Measurements from ENCODE around the gene SP8.

DNA sequence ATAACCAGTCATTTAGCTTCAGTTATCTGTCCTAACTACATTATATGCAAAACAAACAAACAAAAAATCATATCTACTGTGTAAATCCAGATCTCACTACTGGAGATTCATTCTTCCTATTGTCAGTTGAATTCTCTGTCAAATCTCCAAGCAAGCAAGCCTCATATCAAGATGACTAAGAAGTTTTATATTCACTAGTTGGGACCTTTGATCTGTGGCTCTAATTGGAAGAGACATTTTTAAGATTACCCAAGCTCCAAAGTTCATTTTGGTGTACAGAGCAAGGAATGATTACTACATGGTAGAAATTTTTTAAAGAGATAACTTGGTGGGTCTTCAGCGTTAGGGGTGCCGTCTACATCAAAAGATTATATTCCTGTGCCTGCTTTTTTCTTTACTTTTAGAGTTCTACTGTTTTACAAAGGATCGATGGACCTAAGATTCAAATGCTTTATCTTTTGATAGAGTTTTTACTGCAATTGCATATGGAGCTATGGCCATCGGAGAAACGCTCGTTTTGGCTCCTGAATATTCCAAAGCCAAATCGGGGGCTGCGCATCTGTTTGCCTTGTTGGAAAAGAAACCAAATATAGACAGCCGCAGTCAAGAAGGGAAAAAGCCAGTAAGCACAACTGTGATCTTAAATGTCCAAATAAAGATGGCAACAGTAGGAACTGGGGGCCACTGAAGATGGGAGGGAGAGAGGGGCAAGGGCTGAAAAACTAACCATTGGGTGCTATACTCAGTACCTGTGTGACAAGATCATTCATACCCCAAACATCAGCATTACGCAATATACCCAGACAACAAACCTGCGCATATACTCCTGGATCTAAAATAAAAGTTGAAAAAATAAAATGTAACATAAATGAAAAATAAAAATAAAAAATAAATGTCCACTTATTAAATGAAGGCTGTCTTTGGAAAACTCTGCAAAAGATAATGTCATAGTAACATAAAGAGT, 47.9 kb downstream of the SP8 start:
- TF ChIP-seq GATA3 (IDR thresholded peaks at IDR 0.05; ENCODE audit: low read depth, low read length): no peak
- no peak for TF ChIP-seq GATA2 (IDR thresholded peaks at IDR 0.05; ENCODE audit: low read depth, low read length)

Measured in SH-SY5Y (cell line).